BLaER1 treated with 17β-estradiol and CSF1 and Interleukin-3, amounts not matched to agents 10 nM and 100 nM (cell line): ENCODE data around the gene COL25A1.

ENCODE experiments used
- H3K27ac ChIP-seq, 11 experiments: shearing (Covaris generic); formaldehyde crosslinking; 2 replicates each; pipeline ENCODE4 v1.8.1; 2022
- H3K27me3 ChIP-seq, 11 experiments: shearing (Covaris generic); formaldehyde crosslinking; 2 replicates each; pipeline ENCODE4 v1.8.1; 2022
- H3K36me3 ChIP-seq, 11 experiments: shearing (Covaris generic); formaldehyde crosslinking; 2 replicates each; pipeline ENCODE4 v1.8.1; 2022
- H3K4me1 ChIP-seq, 10 experiments: shearing (Covaris generic); formaldehyde crosslinking; 2 replicates each; pipeline ENCODE4 v1.8.1; 2022
- H3K4me2 ChIP-seq, 11 experiments: shearing (Covaris generic); formaldehyde crosslinking; 2 replicates each; pipeline ENCODE4 v1.8.1; 2022
- H3K4me3 ChIP-seq, 10 experiments: shearing (Covaris generic); formaldehyde crosslinking; 2 replicates each; pipeline ENCODE4 v1.8.1; 2022
- H3K9ac ChIP-seq, 11 experiments: shearing (Covaris generic); formaldehyde crosslinking; 2 replicates each; pipeline ENCODE4 v1.8.1; 2022
- H3K9me3 ChIP-seq, 11 experiments: shearing (Covaris generic); formaldehyde crosslinking; replicated peaks in 1 of 11; 2 replicates each; pipeline ENCODE4 v1.8.1; 2022
- H4K20me1 ChIP-seq, 11 experiments: shearing (Covaris generic); formaldehyde crosslinking; 2 replicates each; pipeline ENCODE4 v1.8.1; 2022
- Cebpa-rat ChIP-seq, 11 experiments: shearing (Covaris generic); IDR thresholded peaks; 2 replicates each; pipeline ENCODE4 v1.8.1; 2022

COL25A1 gene

GRCh38 chr4:108829966-108830492, 472.4 kb downstream of the COL25A1 start:
- Histone ChIP-seq H3K4me2 (no peak overlapping the region), H3K4me3 (no peak overlapping the region), H3K4me1 (no peaks in the 10 kb centered on the region), H3K27me3 (no peaks in the 10 kb centered on the region), H3K36me3 (no peaks in the 10 kb centered on the region), H3K9ac (no peak overlapping the region), H3K27ac (no peak overlapping the region), H4K20me1 (no peaks in the 10 kb centered on the region), H3K9me3 (no peaks in the 10 kb centered on the region)
- TF ChIP-seq Cebpa-rat (IDR thresholded peaks at IDR 0.05) = no peak

DNA sequence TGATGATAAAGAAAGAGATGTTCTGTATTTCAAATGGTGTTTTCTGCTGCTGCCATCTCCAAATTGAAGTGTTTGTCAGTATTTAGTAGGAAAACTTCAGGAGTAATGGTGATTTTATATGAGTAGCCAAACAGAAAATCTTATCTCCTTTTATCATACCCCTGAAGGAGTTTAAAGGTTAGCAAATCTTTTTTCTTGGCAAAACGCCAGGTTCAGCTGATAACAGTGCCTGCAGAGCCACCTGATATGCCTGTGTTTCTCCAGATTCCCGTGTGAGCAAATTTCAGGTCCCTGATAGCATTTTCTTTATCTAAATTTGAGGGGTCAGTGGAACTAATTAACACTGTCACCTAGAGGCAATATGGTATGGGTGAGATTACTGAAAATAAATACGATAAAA, 473.8 kb downstream of the COL25A1 start:
- H3K4me2 ChIP-seq = no peak overlapping the region
- no peak for TF ChIP-seq Cebpa-rat (IDR thresholded peaks at IDR 0.05)

GRCh38 chr4:108825737-108826136, 476.7 kb downstream of the COL25A1 start:
- TF ChIP-seq Cebpa-rat (IDR thresholded peaks at IDR 0.05) = no peak
- no peak overlapping the region for H3K9ac ChIP-seq
- no peak overlapping the region for H3K4me3 ChIP-seq
- no peaks in the 10 kb centered on the region for H3K36me3 ChIP-seq
- no peaks in the 10 kb centered on the region for H4K20me1 ChIP-seq
- H3K9me3 ChIP-seq = no peaks in the 10 kb centered on the region
- no peak overlapping the region for H3K4me2 ChIP-seq
- no peaks in the 10 kb centered on the region for H3K27me3 ChIP-seq
- no peaks in the 10 kb centered on the region for H3K4me1 ChIP-seq
- no peak overlapping the region for H3K27ac ChIP-seq

More for the DNA sequence above, 473.8 kb downstream of the COL25A1 start:
- Histone ChIP-seq H3K9ac (no peak overlapping the region), H3K4me3 (no peak overlapping the region), H3K27me3 (no peaks in the 10 kb centered on the region), H3K9me3 (no peaks in the 10 kb centered on the region), H3K4me1 (no peaks in the 10 kb centered on the region), H3K27ac (no peak overlapping the region), H4K20me1 (no peaks in the 10 kb centered on the region), H3K36me3 (no peaks in the 10 kb centered on the region)

DNA sequence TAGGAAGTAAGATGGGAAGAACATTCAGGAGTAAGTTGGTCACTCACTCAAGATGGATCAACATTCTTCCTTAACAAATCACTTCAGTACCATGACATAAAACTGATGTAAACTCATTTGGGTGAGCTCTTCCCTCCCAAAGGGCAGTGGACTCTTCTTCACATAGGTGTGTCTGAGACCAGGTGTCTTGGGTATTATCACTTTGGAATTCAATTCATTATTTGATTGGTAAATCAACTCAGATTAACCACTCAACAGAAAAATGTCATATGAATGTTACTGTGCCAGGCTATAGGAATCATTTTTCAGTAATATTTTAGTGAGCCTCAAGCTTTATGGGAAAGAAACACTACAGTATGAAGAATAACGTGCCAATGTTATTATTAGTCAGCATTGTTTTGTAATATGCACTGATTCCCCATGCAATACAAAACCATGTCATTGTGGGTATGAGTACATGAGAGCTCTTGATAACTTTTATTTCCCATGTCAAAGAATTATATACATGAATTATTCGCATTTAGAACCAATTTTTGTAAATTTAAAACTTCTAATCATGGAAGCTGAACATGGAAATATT, 481.0 kb downstream of the COL25A1 start:
- Histone ChIP-seq H3K4me3 (no peak overlapping the region), H3K27me3 (no peaks in the 10 kb centered on the region), H3K4me2 (no peak overlapping the region), H3K4me1 (no peaks in the 10 kb centered on the region), H3K9me3 (no peaks in the 10 kb centered on the region), H3K36me3 (no peaks in the 10 kb centered on the region), H3K27ac (no peak overlapping the region), H4K20me1 (no peaks in the 10 kb centered on the region), H3K9ac (no peak overlapping the region)
- TF ChIP-seq Cebpa-rat (IDR thresholded peaks at IDR 0.05) = no peak

DNA sequence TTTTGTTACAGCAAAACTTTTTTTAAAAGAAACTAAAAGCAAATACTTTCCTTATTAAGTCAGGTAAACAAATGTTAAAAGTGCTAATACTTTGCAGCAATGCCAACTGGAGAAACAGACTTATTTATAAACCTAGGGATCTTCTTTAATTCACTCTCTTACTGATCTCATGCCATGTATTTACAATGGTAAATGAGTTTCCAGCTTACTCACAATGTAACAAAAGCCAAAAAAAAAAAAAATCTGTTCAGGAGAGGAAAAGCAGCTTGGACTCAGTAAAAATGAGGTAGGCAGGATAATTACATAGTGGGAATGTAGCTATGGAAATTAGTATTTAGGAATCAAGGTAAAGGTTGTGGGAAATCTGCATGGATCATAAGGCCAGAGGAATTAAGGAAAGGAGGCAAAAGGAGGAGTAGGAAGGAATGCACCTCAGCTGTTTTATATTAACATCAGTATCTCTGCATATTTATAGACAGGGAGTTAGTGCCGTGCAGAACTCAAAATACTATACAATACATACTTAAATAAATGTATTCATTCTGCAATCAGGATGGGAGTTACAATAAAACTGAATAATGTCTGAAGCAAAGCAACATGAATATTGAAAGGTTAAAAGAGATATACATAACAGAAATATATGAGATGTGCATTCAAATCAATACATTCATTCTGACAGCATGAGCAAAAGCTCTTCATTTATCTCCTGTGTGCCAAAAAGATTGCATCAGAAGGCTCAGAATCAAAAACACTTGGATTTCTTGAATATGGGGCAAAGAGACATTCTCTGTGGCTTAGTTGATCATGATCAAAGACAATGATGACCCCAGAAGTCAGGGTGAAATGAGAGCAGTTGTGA, 481.7 kb downstream of the COL25A1 start:
- TF ChIP-seq Cebpa-rat (IDR thresholded peaks at IDR 0.05) = no peak
- Histone ChIP-seq H3K9me3 (no peaks in the 10 kb centered on the region), H4K20me1 (no peaks in the 10 kb centered on the region), H3K9ac (no peak overlapping the region), H3K4me2 (no peak overlapping the region), H3K4me1 (no peaks in the 10 kb centered on the region), H3K36me3 (no peaks in the 10 kb centered on the region), H3K27ac (no peak overlapping the region), H3K4me3 (no peak overlapping the region), H3K27me3 (no peaks in the 10 kb centered on the region)

DNA sequence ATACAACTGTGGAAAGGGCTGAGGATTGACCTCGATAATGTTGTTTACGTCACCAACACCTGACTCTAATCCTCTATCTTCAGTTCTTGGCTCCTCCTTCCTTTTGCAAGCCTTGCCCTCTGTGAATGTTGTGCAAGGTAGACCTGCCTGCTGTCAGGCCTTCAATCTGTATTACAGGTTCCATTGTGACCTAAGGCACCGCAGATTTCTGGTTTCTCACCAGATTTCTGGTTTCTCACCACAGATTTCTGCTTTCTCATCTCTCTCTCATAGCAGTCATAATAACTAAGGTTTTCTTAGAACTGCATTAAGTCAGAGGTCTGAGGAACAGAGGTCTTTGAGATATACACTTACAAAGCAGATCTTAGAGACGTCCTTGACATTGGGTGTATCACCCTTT, 488.1 kb downstream of the COL25A1 start:
- Histone ChIP-seq H3K36me3 (no peaks in the 10 kb centered on the region), H3K4me2 (no peak overlapping the region), H3K9ac (no peak overlapping the region), H3K4me1 (no peaks in the 10 kb centered on the region), H3K9me3 (no peaks in the 10 kb centered on the region), H4K20me1 (no peaks in the 10 kb centered on the region), H3K4me3 (no peak overlapping the region), H3K27ac (no peak overlapping the region), H3K27me3 (no peaks in the 10 kb centered on the region)
- TF ChIP-seq Cebpa-rat (IDR thresholded peaks at IDR 0.05) = no peak

DNA sequence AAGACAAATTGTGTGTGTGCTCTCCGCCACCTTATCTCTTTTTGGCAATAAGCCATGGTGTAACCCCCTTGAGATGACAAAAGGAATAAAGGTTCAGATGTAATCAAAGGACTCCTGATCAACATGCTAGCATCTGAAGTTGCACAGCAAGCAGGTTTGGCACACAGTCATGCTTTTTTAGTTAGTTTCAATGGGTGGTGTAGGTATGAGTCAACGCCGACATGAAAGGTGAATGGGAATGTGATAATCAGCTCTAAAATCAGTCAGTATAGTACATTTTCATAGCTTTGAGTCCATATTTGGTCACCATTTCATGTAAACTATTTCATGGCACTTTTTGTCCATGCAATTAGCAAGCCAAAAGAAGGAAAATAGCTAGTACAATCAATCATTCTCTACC, 489.2 kb downstream of the COL25A1 start:
- no peak overlapping the region for H3K4me2 ChIP-seq
- no peaks in the 10 kb centered on the region for H3K27me3 ChIP-seq
- no peak overlapping the region for H3K27ac ChIP-seq
- H3K9me3 ChIP-seq = no peaks in the 10 kb centered on the region
- H3K4me3 ChIP-seq = no peak overlapping the region
- H3K9ac ChIP-seq = no peak overlapping the region
- H4K20me1 ChIP-seq = no peaks in the 10 kb centered on the region
- no peaks in the 10 kb centered on the region for H3K36me3 ChIP-seq
- TF ChIP-seq Cebpa-rat (IDR thresholded peaks at IDR 0.05) = no peak
- no peaks in the 10 kb centered on the region for H3K4me1 ChIP-seq

GRCh38 chr4:108811486-108811885, 491.0 kb downstream of the COL25A1 start:
- no peaks in the 10 kb centered on the region for H3K4me1 ChIP-seq
- H3K9me3 ChIP-seq = no peaks in the 10 kb centered on the region
- H3K4me3 ChIP-seq = no peak overlapping the region
- H3K27me3 ChIP-seq = no peaks in the 10 kb centered on the region
- TF ChIP-seq Cebpa-rat (IDR thresholded peaks at IDR 0.05) = no peak
- no peak overlapping the region for H3K9ac ChIP-seq
- H3K27ac ChIP-seq = no peak overlapping the region
- H4K20me1 ChIP-seq = no peaks in the 10 kb centered on the region
- no peaks in the 10 kb centered on the region for H3K36me3 ChIP-seq
- H3K4me2 ChIP-seq = no peak overlapping the region

DNA sequence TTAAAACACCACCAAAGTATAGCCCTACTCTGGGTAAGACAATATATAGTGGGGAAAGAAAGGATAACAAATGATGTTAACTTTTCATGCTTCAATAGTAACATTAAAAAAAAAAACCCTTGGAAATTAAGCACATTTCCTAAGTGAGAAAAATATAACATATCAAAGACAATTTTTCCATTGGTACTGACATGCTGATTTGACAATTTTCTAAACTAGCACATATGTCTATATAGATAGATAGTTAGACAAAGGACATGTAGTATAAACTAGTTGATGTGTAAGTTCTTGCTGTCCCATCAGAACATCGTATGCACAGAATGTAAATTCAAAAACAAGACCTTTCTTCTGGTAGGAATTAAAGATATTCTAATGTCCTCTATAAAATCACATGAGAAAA, 492.4 kb downstream of the COL25A1 start:
- no peaks in the 10 kb centered on the region for H3K27me3 ChIP-seq
- H3K36me3 ChIP-seq = no peaks in the 10 kb centered on the region
- no peak overlapping the region for H3K27ac ChIP-seq
- no peaks in the 10 kb centered on the region for H3K9me3 ChIP-seq
- H3K9ac ChIP-seq = no peak overlapping the region
- TF ChIP-seq Cebpa-rat (IDR thresholded peaks at IDR 0.05) = no peak
- H3K4me3 ChIP-seq = no peak overlapping the region
- no peaks in the 10 kb centered on the region for H4K20me1 ChIP-seq
- no peaks in the 10 kb centered on the region for H3K4me1 ChIP-seq
- no peak overlapping the region for H3K4me2 ChIP-seq
